ENCODE measurements around the gene HDAC4. TPM values are rescaled to one million over a fixed set of nuclear protein-coding genes. Genes with fewer than 3 reads are reported as not detected.

Gene HDAC4
- total RNA-seq, 6 donors from 2014 or later: 16.1 to 108 (median 45.0) TPM

GRCh38 chr2:239109928-239110545 is 290.8 kb downstream of the HDAC4 start:
- H3K9me3 ChIP-seq: no peaks in the 10 kb centered on the region
- no peak for DNase-seq
- 87 to 88% methylated on average over 14 of the region's 14 CpGs for WGBS, 2 donors
- ATAC-seq (ENCODE audit: low FRiP score in 2 of 2): no peak
- peaks cover 0 to 79% (median 64%) of the 10 kb centered on the region in 4 donors for H3K36me3 ChIP-seq
- TF ChIP-seq POLR2A (IDR thresholded peaks at IDR 0.05): no peak
- TF ChIP-seq CTCF (IDR thresholded peaks at IDR 0.05): no peak
- TF ChIP-seq POLR2AphosphoS5 (IDR thresholded peaks at IDR 0.05): no peak
- TF ChIP-seq EP300 (IDR thresholded peaks at IDR 0.05): no peak
- no peak overlapping the region for H3K27ac ChIP-seq
- no peak overlapping the region for H3K4me3 ChIP-seq
- H3K4me1 ChIP-seq: peaks cover 19 to 27% (median 21%) of the 10 kb centered on the region in 4 donors
- no peaks in the 10 kb centered on the region for H3K27me3 ChIP-seq

- TF ChIP-seq CTCF (IDR thresholded peaks at IDR 0.05) (no peak), POLR2A (IDR thresholded peaks at IDR 0.05) (no peak), EP300 (IDR thresholded peaks at IDR 0.05) (no peak), POLR2AphosphoS5 (IDR thresholded peaks at IDR 0.05) (no peak)
- 80 to 85% methylated on average over 13 to 17 of the region's 19 CpGs for WGBS, 2 donors
- Histone ChIP-seq H3K27me3 (no peaks in the 10 kb centered on the region), H3K36me3 (peaks cover 0 to 87% (median 69%) of the 10 kb centered on the region in 4 donors), H3K9me3 (no peaks in the 10 kb centered on the region), H3K4me3 (no peak overlapping the region), H3K27ac (no peak overlapping the region), H3K4me1 (peaks cover 13 to 20% (median 16%) of the 10 kb centered on the region in 4 donors)
- ATAC-seq (ENCODE audit: low FRiP score in 2 of 2) (no peak), DNase-seq (peak in 1 of 2 donors; percentile 77)
These were observed 291.5 kb downstream of the HDAC4 start for GRCh38 chr2:239109041-239109927.

GRCh38 chr2:239108459-239108858 is 292.4 kb downstream of the HDAC4 start:
- peaks cover 0 to 89% (median 74%) of the 10 kb centered on the region in 4 donors for H3K36me3 ChIP-seq
- peaks cover 5 to 12% (median 8%) of the 10 kb centered on the region in 4 donors for H3K4me1 ChIP-seq
- ATAC-seq (ENCODE audit: low FRiP score in 2 of 2) (no peak), DNase-seq (no peak)
- no peaks in the 10 kb centered on the region for H3K9me3 ChIP-seq
- H3K27me3 ChIP-seq: no peaks in the 10 kb centered on the region
- WGBS, 2 donors: 86 to 92% methylated on average over 6 of the region's 6 CpGs
- no peak overlapping the region for H3K4me3 ChIP-seq
- H3K27ac ChIP-seq: no peak overlapping the region
- no peak for TF ChIP-seq POLR2AphosphoS5 (IDR thresholded peaks at IDR 0.05)
- no peak for TF ChIP-seq EP300 (IDR thresholded peaks at IDR 0.05)
- TF ChIP-seq POLR2A (IDR thresholded peaks at IDR 0.05): no peak
- TF ChIP-seq CTCF (IDR thresholded peaks at IDR 0.05): no peak

GRCh38 chr2:239107936-239108335 is 292.9 kb downstream of the HDAC4 start:
- ATAC-seq (ENCODE audit: low FRiP score in 2 of 2): no peak
- H3K4me1 ChIP-seq: peaks cover 0 to 6% (median 3%) of the 10 kb centered on the region in 4 donors
- 94 to 96% methylated on average over 11 to 26 of the region's 26 CpGs for WGBS, 2 donors
- DNase-seq: peak in 1 of 2 donors; percentile 72
- H3K9me3 ChIP-seq: no peaks in the 10 kb centered on the region
- peaks cover 0 to 93% (median 78%) of the 10 kb centered on the region in 4 donors for H3K36me3 ChIP-seq
- no peaks in the 10 kb centered on the region for H3K27me3 ChIP-seq
- no peak overlapping the region for H3K4me3 ChIP-seq
- H3K27ac ChIP-seq: no peak overlapping the region
- TF ChIP-seq CTCF (IDR thresholded peaks at IDR 0.05): no peak
- no peak for TF ChIP-seq POLR2AphosphoS5 (IDR thresholded peaks at IDR 0.05)
- TF ChIP-seq EP300 (IDR thresholded peaks at IDR 0.05): no peak
- TF ChIP-seq POLR2A (IDR thresholded peaks at IDR 0.05): no peak
